ENCODE measurements around the gene TSPOAP1.

The TSPOAP1 gene

DNA sequence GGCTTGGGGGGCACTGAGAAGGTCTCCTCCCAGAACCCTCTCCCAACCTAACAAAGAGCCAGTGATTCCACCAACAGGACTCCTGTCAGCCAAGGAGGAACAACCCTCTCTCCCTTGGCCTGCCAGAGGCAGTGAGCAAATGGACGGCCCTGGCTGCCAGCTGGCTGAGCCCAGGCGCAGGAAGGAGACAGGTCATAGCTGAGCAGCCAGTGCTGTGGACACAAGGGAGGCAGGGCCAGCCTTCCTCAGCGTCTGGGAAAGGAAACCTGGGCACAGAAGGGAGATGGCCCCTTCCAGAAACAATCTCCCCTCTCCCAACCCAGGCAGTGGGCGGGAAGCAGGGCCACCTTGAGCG is 50.0 kb downstream of the TSPOAP1 start:
- DNase-seq (ENCODE audit: low read depth in 2 of 3, low spot score in 1 of 3) = no peak

GRCh38 chr17:58277802-58278595 is 50.6 kb downstream of the TSPOAP1 start:
- no peak for DNase-seq (ENCODE audit: low read depth in 2 of 3, low spot score in 1 of 3)

DNA sequence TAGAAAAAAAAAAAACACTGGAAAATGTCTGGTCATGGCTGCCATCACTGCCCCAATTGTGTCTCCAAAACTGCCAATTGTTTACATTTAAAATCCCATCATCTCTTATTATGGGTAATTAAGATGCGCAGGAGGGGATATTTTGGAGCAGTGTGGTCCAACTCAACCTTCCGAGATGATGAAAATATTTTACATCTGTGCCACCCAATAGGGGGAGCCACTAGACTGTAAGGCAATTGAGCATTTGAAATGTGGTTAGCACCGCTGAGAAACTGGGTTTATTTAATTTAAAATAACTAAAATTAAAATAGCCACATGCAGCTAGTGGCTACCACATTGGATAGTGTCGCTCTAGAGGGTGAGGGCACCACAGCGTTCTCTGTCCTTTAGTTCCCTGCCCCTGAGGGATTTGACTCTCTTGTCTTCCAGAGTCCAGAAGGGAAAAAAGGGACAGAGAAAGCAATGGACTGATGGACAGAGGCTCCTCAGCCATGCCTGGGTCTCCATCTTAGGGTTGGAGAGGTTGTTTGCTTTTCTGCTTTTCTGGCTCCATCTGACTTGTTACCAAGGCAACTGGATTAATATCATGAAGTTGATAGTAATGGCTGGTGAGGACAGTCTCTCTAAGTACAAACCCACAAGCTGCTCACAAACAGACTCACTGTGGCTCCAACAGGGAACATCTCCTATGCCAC is 51.3 kb downstream of the TSPOAP1 start:
- DNase-seq (ENCODE audit: low read depth in 2 of 3, low spot score in 1 of 3) = peak in 1 of 3 donors; percentile 8

- DNase-seq (ENCODE audit: low read depth in 2 of 3, low spot score in 1 of 3) = no peak
Observed at GRCh38 chr17:58276423-58276822, 52.2 kb downstream of the TSPOAP1 start.

- DNase-seq (ENCODE audit: low read depth in 2 of 3, low spot score in 1 of 3) = no peak
Observed at GRCh38 chr17:58275417-58275816, 53.2 kb downstream of the TSPOAP1 start.

- DNase-seq (ENCODE audit: low read depth in 2 of 3, low spot score in 1 of 3) = no peak
Observed at GRCh38 chr17:58273453-58274104, 55.0 kb downstream of the TSPOAP1 start.

DNA sequence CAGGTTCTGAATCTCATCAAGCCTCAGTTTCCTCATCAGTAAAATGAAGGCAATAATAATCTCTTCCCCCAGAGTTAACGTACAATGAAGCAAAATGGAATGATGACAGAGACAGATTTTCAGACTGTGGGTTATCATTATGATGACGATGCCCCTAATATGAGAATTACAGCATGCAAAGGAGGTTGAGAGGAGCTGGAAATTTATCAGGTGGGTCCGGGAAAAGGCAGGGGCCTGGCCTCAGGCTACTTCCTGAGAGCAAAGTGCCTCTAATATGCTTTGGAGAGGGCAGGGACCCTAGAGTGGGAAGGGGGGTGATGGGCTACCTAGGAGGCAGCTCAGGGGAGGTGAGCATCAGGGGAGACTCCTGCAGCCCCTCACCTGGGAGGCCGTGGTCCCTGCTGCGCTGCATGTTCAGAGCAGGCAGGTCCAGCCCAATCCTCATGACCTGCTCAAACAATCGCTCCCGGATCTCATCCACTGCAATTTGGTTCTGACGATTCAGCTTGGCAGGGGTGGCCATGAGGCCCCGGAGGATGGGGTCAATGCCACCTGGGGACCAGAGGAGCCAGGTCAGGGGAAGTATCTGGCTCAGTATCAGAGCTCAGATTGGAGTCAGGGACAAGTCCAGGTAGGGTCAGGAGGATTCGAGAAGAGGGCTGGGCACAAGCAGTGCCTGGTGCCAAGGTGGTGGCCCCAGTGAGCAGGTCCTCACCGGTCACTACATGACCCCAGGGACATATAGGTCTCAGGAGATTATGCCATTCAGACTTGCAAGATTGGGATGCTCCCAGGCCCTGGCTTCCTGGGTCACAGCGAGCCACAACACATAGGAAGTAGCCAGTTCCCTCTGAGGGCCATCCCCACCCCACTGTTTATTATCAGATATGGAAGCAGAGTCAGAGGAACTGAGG is 56.0 kb downstream of the TSPOAP1 start:
- no peak for DNase-seq (ENCODE audit: low read depth in 2 of 3, low spot score in 1 of 3)

DNA sequence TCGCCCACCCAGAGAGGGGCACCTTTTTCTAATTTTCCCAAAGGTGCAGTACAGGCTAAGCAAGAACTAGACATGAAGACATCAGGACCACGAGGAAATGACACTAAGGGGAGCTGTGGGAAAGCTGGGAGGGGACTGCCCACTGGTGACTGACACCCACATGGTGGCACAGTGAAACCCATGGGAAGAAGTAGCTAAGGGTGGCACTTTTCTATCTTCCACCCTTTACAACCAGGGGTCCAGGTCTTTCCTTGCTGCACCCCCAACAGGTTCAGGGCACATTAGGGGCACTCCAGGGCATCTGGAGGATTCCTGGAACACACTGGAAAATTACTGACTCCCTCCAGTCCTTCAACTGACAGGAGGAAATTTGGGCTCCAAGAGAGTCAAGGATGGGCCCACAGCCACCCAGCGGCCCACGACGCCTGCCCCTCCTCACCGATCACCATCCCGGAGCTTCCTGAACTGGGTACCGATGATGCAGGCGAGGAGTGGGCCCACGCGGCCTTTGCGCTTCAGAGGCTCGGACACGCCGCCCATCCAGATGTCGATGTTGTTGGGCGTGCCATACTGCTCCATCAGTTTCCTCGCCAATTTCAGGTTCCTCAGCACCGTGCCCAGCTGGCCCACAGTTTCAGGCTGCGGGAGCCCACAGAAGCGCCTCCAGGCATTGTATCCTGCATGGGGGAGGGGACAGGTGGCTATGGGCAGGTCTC is 57.2 kb downstream of the TSPOAP1 start:
- DNase-seq (ENCODE audit: low read depth in 2 of 3, low spot score in 1 of 3) = no peak

- no peak for DNase-seq (ENCODE audit: low read depth in 2 of 3, low spot score in 1 of 3)
Observed at GRCh38 chr17:58270476-58271215, 57.9 kb downstream of the TSPOAP1 start.

GRCh38 chr17:58269557-58270291 is 58.9 kb downstream of the TSPOAP1 start:
- DNase-seq (ENCODE audit: low read depth in 2 of 3, low spot score in 1 of 3) = no peak

DNA sequence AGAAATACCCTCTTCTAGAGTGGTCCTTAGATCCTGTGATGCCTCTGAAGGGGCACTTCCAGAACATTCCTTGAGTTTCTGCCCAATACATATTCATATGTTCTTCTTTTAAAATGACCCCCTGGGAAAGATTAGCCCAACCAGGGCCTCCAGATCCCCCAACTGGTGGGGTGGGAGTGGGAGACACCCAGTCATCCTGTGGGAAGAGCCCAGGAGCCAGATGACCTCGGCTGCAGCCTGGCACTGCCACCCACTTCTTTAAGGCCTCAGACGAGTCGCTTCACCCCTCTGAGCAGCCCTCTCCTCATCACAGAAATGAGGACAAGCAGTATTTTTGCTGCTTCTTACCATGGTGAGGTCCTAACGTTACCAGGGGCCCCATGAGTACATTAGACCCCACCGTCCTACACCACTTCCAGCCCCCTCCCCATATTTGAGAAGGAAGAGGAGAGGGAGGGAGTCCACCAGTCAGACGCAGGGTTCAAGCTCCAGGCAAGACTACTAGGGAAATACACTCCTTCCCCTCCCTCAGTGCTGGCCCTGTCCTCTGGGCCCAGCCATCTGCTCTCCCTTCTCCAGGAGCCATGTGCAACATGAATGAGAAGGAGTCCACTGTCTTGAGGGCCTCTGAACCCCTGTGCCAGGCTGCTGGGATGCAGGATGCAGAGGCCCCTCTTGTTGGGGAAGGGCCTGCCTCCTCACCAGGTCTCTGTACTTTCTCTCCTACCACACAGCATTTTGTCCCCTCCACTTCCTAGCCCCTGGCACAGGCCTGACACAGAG is 59.6 kb downstream of the TSPOAP1 start:
- no peak for DNase-seq (ENCODE audit: low read depth in 2 of 3, low spot score in 1 of 3)

GRCh38 chr17:58268326-58268725 is 60.3 kb downstream of the TSPOAP1 start:
- no peak for DNase-seq (ENCODE audit: low read depth in 2 of 3, low spot score in 1 of 3)

DNA sequence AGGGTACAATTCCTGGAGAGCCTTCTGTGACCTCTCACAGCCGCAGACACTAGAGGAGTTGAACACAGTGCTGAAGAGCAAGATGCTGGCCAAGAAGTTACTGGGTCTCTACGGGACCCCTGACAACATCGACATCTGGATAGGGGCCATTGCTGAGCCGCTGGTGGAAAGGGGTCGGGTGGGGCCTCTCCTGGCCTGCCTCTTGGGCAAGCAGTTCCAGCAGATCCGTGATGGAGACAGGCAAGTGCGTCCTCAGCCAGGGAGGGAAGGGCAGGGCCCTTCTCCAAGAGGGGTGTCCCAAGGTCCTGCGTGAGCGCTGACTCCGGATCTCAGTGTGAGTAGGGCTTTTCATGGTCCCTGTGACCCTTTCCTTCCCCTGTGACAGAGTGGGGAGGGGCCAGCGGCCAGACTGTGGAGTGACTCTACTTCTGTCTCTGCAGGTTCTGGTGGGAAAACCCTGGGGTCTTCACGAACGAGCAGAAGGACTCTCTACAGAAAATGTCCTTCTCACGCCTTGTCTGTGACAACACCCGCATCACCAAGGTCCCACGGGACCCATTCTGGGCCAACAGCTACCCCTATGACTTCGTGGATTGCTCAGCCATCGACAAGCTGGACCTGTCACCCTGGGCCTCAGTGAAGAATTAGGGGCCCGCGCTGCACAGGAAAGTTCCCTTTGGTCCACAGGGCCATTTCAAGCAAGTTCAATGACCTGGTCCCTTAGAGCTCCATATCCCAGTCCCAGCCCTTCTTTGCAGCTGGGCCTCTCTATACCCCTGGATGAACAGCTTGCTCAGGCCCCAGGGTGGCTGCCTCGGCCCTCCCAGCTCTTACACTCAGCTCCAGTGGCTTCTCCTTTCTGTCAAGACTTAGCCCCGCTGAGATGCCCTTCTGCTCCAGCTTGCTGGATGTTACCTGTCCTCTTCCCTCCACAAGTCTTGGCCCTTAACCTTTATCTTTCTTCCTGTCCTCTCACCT is 61.0 kb downstream of the TSPOAP1 start:
- no peak for DNase-seq (ENCODE audit: low read depth in 2 of 3, low spot score in 1 of 3)

GRCh38 chr17:58265902-58266875 is 62.4 kb downstream of the TSPOAP1 start:
- no peak for DNase-seq (ENCODE audit: low read depth in 2 of 3, low spot score in 1 of 3)

DNA sequence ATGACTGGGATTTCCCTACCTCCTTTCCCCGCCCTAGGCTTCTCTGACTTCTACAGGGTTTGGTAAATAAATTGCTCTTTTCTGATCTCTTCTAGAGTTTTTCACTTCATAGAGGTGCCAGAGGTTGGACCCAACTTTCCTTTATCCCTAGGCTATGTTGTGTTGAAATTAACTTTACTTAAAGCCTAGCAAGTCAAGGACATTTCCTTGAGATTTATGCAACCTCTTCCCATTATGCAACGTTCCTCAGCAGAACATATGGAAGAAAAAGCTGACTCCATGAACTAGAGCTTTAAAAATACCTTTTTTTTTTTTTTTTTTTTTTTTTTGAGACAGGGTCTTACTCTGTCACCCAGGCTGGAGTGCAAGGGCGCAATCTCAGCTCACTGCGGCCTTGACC is 63.3 kb downstream of the TSPOAP1 start:
- DNase-seq (ENCODE audit: low read depth in 2 of 3, low spot score in 1 of 3) = no peak

All from stimulated activated CD4-positive, alpha-beta T cell treated with anti-CD3 and anti-CD28 coated beads, Interleukin-12 subunit alpha, Interleukin-12 subunit beta, amount 100 ng/mL, for 48 hours (primary cell).